Measurements from ENCODE around the gene UMODL1.
A peak's percentile ranks its signal among the peaks of the same experiment; 100 is the strongest.

Gene UMODL1

GRCh38 chr21:42142141-42142540 is 71.0 kb downstream of the UMODL1 start:
- ATAC-seq (replicated peaks): no peak

DNA sequence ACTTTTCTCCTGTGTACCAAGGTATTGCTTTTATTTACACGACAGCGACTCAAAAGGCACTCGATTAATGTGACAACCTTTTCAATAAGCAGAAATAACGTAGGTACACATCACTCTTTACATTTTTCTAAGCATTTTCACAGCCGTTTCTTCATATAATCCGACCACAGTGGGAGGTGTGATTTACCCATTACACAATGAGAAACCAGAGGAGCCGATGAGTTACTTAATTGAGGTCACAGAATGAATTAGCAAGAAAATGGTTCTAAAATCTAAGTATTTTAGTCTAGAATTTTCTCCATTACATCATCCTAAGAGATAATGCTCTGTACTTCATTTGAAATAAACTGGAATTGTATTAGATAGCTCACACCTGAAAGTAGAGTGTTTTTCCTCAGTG is 71.5 kb downstream of the UMODL1 start:
- Mint-ChIP-seq H3K36me3 (ENCODE audit: insufficient read depth) (peaks cover 9% of the 10 kb centered on the region), H3K9me3 (no peaks in the 10 kb centered on the region), H3K4me3 (no peak overlapping the region), H3K27me3 (peaks cover 16 to 45% of the 10 kb centered on the region in 2 donors), H3K27ac (peak overlapping the region in 1 of 2 donors; percentile 70), H3K4me1 (ENCODE audit: low read depth in 2 of 2) (peaks cover 5 to 13% of the 10 kb centered on the region in 2 donors)
- ATAC-seq (replicated peaks): peak; percentile 42
- no peak for DNase-seq

More at GRCh38 chr21:42142141-42142540, 71.0 kb downstream of the UMODL1 start:
- Mint-ChIP-seq H3K27ac (peak overlapping the region in 1 of 2 donors; percentile 70), H3K36me3 (ENCODE audit: insufficient read depth) (peaks cover 9% of the 10 kb centered on the region), H3K4me3 (no peak overlapping the region), H3K9me3 (no peaks in the 10 kb centered on the region), H3K4me1 (ENCODE audit: low read depth in 2 of 2) (peaks cover 5 to 13% of the 10 kb centered on the region in 2 donors), H3K27me3 (peaks cover 16 to 45% of the 10 kb centered on the region in 2 donors)
- DNase-seq: no peak

- Mint-ChIP-seq H3K4me1 (ENCODE audit: low read depth in 2 of 2) (peaks cover 5 to 13% of the 10 kb centered on the region in 2 donors), H3K27ac (no peak overlapping the region), H3K36me3 (ENCODE audit: insufficient read depth) (peaks cover 9% of the 10 kb centered on the region), H3K4me3 (no peak overlapping the region), H3K27me3 (peaks cover 16 to 45% of the 10 kb centered on the region in 2 donors), H3K9me3 (no peaks in the 10 kb centered on the region)
- DNase-seq (no peak), ATAC-seq (replicated peaks) (no peak)
Observed at GRCh38 chr21:42143111-42143510, 72.0 kb downstream of the UMODL1 start.

DNA sequence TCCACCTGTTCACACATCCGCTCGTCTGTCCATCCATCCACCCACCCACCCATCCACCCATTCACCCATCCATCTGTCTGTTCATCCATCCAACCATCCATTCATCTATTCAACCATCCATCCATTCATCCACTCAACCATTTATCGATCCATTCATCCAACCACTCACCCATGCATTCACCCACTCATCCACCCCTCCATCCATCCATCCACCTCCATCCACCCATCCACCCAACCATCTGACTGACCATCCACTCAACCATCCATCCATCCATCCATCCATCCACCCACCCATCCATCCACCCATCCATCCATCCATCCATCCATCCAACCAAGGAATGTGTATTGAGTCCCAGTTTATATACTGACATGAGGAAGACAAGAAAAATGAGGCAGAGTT is 73.1 kb downstream of the UMODL1 start:
- Mint-ChIP-seq H3K36me3 (ENCODE audit: insufficient read depth) (peaks cover 9% of the 10 kb centered on the region), H3K9me3 (no peaks in the 10 kb centered on the region), H3K4me3 (no peak overlapping the region), H3K27ac (no peak overlapping the region), H3K27me3 (peaks cover 16 to 41% of the 10 kb centered on the region in 2 donors), H3K4me1 (ENCODE audit: low read depth in 2 of 2) (peaks cover 5 to 13% of the 10 kb centered on the region in 2 donors)
- ATAC-seq (replicated peaks) (no peak), DNase-seq (no peak)

DNA sequence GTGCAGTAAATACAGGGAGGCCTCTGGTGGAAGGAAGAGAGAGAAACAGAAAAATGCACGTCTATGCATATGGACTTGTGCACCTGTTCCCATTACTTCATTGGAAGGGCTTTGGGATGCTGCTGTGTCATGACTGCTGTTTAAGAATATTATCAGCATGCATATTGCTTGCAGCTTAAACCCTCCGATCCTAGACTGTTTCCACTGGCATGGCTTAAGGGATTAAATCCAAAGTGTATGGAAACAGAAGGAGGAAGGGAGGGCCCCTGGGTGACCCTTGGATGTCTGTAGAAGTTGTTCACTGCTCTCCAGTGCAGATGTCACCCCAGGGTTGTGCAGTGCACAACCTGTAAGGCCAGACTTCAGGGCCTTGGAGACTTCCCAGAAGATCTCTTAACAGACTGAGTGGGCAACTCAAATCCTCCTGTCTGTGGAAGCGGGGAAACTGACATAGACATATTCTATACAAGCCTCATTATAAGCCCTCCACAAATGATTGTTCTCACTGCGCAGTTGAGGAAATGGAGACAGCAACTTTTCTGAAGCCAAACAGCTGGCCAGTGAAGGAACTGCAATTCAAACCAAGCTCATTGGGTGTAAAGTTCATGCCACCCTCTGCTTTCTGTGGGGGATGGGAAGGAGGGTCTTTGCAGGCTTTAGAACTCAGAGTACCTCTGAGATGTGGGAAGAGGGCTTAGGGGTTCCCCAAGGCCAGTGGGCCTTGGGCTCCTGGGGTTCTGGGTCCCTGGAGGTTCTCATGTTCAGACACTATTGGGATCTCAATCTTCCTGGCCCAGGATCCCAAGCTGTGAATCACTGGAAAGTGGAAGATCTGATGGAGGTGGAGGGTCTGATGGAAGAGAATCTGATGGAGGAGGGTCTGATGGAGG is 73.8 kb downstream of the UMODL1 start:
- no peak for ATAC-seq (replicated peaks)
- peaks cover 16 to 34% of the 10 kb centered on the region in 2 donors for H3K27me3 Mint-ChIP-seq
- DNase-seq: no peak
- H3K9me3 Mint-ChIP-seq: no peaks in the 10 kb centered on the region
- peak overlapping the region in 1 of 2 donors; percentile 23 for H3K4me3 Mint-ChIP-seq
- H3K27ac Mint-ChIP-seq: peak overlapping the region in 1 of 2 donors; percentile 68
- peaks cover 5 to 13% of the 10 kb centered on the region in 2 donors for H3K4me1 Mint-ChIP-seq (ENCODE audit: low read depth in 2 of 2)
- H3K36me3 Mint-ChIP-seq (ENCODE audit: insufficient read depth): peaks cover 9% of the 10 kb centered on the region

DNA sequence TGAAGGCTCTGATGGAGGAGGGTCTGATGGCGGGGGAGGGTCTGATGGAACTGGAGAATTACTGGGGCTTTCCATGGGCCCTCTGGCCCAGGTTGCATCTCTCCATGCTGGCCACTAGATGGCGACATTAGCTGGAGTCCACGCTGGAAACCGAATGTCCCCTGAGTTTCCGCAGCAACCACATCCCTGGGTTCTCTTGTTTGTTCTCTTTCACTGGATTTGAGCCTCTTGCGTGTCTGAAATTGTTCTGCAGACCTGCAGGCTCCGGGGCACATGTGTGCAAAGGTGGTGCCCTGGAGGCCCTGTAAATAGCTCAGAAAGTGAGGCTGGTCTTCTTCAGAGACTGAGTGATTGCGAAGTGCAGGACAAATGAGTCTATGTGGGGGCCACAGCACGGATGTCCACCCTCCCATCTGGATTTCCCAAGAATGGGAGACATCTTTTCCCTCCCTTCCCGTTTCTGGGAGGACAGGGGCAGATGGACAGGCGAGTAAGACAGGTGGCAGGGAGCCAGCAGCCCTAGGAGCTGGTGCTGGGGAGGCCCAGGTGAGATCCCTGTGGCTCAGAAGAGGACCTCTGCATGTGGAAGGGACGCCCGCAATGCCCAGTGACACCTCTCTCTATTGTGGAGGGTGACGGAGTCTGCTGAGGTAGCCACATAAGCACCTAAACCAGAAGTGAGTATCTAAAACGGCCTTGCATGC is 74.6 kb downstream of the UMODL1 start:
- H3K27me3 Mint-ChIP-seq: peaks cover 16 to 27% of the 10 kb centered on the region in 2 donors
- DNase-seq (peak; percentile 64 to 71 (median 68)), ATAC-seq (replicated peaks) (peak; percentile 94)
- no peaks in the 10 kb centered on the region for H3K9me3 Mint-ChIP-seq
- H3K27ac Mint-ChIP-seq: peak overlapping the region in 1 of 2 donors; percentile 68
- peaks cover 5 to 13% of the 10 kb centered on the region in 2 donors for H3K4me1 Mint-ChIP-seq (ENCODE audit: low read depth in 2 of 2)
- peaks cover 9% of the 10 kb centered on the region for H3K36me3 Mint-ChIP-seq (ENCODE audit: insufficient read depth)
- peak overlapping the region in 1 of 2 donors; percentile 23 for H3K4me3 Mint-ChIP-seq

GRCh38 chr21:42146273-42146805 is 75.2 kb downstream of the UMODL1 start:
- no peaks in the 10 kb centered on the region for H3K9me3 Mint-ChIP-seq
- DNase-seq (no peak), ATAC-seq (replicated peaks) (no peak)
- peak overlapping the region in 1 of 2 donors; percentile 70 for H3K27ac Mint-ChIP-seq
- peaks cover 16 to 24% of the 10 kb centered on the region in 2 donors for H3K27me3 Mint-ChIP-seq
- H3K4me3 Mint-ChIP-seq: no peak overlapping the region
- peaks cover 5 to 13% of the 10 kb centered on the region in 2 donors for H3K4me1 Mint-ChIP-seq (ENCODE audit: low read depth in 2 of 2)
- H3K36me3 Mint-ChIP-seq (ENCODE audit: insufficient read depth): peaks cover 9% of the 10 kb centered on the region

- H3K27ac Mint-ChIP-seq: peak overlapping the region in 1 of 2 donors; percentile 70
- DNase-seq (no peak), ATAC-seq (replicated peaks) (no peak)
- H3K9me3 Mint-ChIP-seq: no peaks in the 10 kb centered on the region
- H3K4me3 Mint-ChIP-seq: no peak overlapping the region
- H3K4me1 Mint-ChIP-seq (ENCODE audit: low read depth in 2 of 2): peaks cover 5 to 13% of the 10 kb centered on the region in 2 donors
- peaks cover 8% of the 10 kb centered on the region for H3K36me3 Mint-ChIP-seq (ENCODE audit: insufficient read depth)
- peaks cover 15 to 20% of the 10 kb centered on the region in 2 donors for H3K27me3 Mint-ChIP-seq
Observed at GRCh38 chr21:42146821-42147220, 75.7 kb downstream of the UMODL1 start.

GRCh38 chr21:42147386-42148020 is 76.4 kb downstream of the UMODL1 start:
- ATAC-seq (replicated peaks) (no peak), DNase-seq (no peak)
- H3K36me3 Mint-ChIP-seq (ENCODE audit: insufficient read depth): peaks cover 4% of the 10 kb centered on the region
- H3K4me3 Mint-ChIP-seq: no peak overlapping the region
- peaks cover 8 to 16% of the 10 kb centered on the region in 2 donors for H3K27me3 Mint-ChIP-seq
- peaks cover 5 to 10% of the 10 kb centered on the region in 2 donors for H3K4me1 Mint-ChIP-seq (ENCODE audit: low read depth in 2 of 2)
- peak overlapping the region; percentile 70 to 74 for H3K27ac Mint-ChIP-seq
- H3K9me3 Mint-ChIP-seq: no peaks in the 10 kb centered on the region

GRCh38 chr21:42148097-42148496 is 77.0 kb downstream of the UMODL1 start:
- ATAC-seq (replicated peaks) (no peak), DNase-seq (no peak)
- H3K36me3 Mint-ChIP-seq (ENCODE audit: insufficient read depth): peaks cover 4% of the 10 kb centered on the region
- peaks cover 5 to 19% of the 10 kb centered on the region in 2 donors for H3K27me3 Mint-ChIP-seq
- H3K27ac Mint-ChIP-seq: peak overlapping the region in 1 of 2 donors; percentile 74
- H3K4me3 Mint-ChIP-seq: no peak overlapping the region
- no peaks in the 10 kb centered on the region for H3K9me3 Mint-ChIP-seq
- H3K4me1 Mint-ChIP-seq (ENCODE audit: low read depth in 2 of 2): peaks cover 5 to 9% of the 10 kb centered on the region in 2 donors

- Mint-ChIP-seq H3K9me3 (no peaks in the 10 kb centered on the region), H3K4me1 (ENCODE audit: low read depth in 2 of 2) (peaks cover 5 to 9% of the 10 kb centered on the region in 2 donors), H3K27ac (no peak overlapping the region), H3K27me3 (peaks cover 5 to 24% of the 10 kb centered on the region in 2 donors), H3K36me3 (ENCODE audit: insufficient read depth) (peaks cover 4% of the 10 kb centered on the region), H3K4me3 (no peak overlapping the region)
- no peak for DNase-seq
- no peak for ATAC-seq (replicated peaks)
Observed at GRCh38 chr21:42148584-42148983, 77.5 kb downstream of the UMODL1 start.

DNA sequence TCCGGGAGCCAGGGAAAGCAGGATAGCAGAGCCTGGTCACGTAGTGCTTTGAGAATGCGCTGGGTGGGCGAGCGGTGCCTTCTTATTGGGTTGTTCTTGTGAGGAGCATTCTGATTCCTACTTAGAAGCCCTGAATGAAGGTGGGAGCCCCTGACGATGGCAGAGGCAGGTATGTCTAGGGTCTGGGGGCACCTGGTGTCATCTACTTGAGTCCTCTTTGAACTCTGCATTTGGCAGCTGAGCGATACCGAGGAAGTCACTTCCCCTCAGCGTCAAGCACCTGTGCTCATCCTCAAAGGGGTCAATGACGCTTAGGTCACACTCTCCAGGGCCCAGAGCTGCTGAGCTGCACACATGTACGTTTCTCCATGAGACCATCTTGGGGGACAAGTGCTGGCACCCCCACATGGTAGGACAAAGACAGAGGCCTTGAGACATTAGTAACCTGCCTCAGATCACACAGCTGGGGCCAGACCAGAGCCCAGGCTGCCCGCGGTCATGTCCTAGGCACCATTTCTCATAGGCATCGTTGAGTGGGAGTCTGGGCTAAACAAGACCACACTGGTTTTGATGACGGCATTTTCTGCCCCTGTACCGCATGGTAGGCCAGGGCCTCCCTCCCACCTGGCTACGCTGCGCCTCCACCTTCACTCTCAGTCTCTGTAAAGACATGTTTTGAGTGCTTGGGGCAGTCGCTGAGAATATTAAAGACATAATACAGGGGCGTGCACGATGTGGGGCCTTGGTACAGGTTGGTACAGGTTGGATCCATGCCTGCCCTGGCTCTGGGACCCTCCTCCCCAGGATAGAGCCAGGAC is 78.7 kb downstream of the UMODL1 start:
- H3K36me3 Mint-ChIP-seq (ENCODE audit: insufficient read depth): peaks cover 4% of the 10 kb centered on the region
- no peak overlapping the region for H3K27ac Mint-ChIP-seq
- no peaks in the 10 kb centered on the region for H3K9me3 Mint-ChIP-seq
- ATAC-seq (replicated peaks) (no peak), DNase-seq (no peak)
- H3K4me3 Mint-ChIP-seq: no peak overlapping the region
- peaks cover 0 to 17% of the 10 kb centered on the region in 2 donors for H3K27me3 Mint-ChIP-seq
- H3K4me1 Mint-ChIP-seq (ENCODE audit: low read depth in 2 of 2): peaks cover 5 to 9% of the 10 kb centered on the region in 2 donors
